KMS-11 (cell line): Measurements from ENCODE around the gene LY6G6F.

Experiments used
- H2AFZ ChIP-seq: fragments of 200-600 bp; sonication (generic); 2 replicates; pipeline ENCODE4 v1.6.1; 2016; ENCODE audit warnings: antibody characterized with exemption, mixed run types, low read depth
- H3K27ac ChIP-seq: fragments of 200-600 bp; sonication (generic); 2 replicates; pipeline ENCODE4 v1.6.1; 2016; ENCODE audit warnings: mild to moderate bottlenecking, mixed run types
- H3K27me3 ChIP-seq: fragments of 200-600 bp; sonication (generic); 2 replicates; pipeline ENCODE4 v1.6.1; 2017; ENCODE audit warnings: mild to moderate bottlenecking, low read depth, mixed run types, moderate library complexity; ENCODE audit not compliant: insufficient read depth
- H3K36me3 ChIP-seq: fragments of 200-600 bp; sonication (generic); 2 replicates; pipeline ENCODE4 v1.6.1; 2017; ENCODE audit warnings: mild to moderate bottlenecking, mixed run types; ENCODE audit not compliant: insufficient read depth
- H3K4me1 ChIP-seq: fragments of 200-600 bp; sonication (generic); 2 replicates; pipeline ENCODE4 v1.6.1; 2016; ENCODE audit warnings: mild to moderate bottlenecking, low read depth, mixed run types; ENCODE audit not compliant: poor library complexity, severe bottlenecking
- H3K4me2 ChIP-seq: fragments of 200-600 bp; sonication (generic); 2 replicates; pipeline ENCODE4 v1.7.0; 2016; ENCODE audit warnings: mild to moderate bottlenecking, mixed run types
- H3K4me3 ChIP-seq: fragments of 200-600 bp; sonication (generic); IDR thresholded peaks from 2 replicates; pipeline ENCODE4 v1.6.1; 2017; ENCODE audit warnings: low read depth, low read length, mixed read lengths; ENCODE audit not compliant: insufficient read depth
- H3K79me2 ChIP-seq: fragments of 200-600 bp; sonication (generic); 2 replicates; pipeline ENCODE4 v1.6.1; 2016; ENCODE audit warnings: low read depth, mixed run types; ENCODE audit not compliant: insufficient read depth
- H3K9ac ChIP-seq: fragments of 200-600 bp; sonication (generic); 2 replicates; pipeline ENCODE4 v1.6.1; 2016; ENCODE audit warnings: mild to moderate bottlenecking, mixed run types
- H4K20me1 ChIP-seq: fragments of 200-600 bp; sonication (generic); 2 replicates; pipeline ENCODE4 v1.6.1; 2016; ENCODE audit warnings: mild to moderate bottlenecking, mixed run types; ENCODE audit not compliant: insufficient read depth
- CTCF ChIP-seq: fragments of 200-600 bp; sonication (generic); conservative IDR thresholded peaks from 2 replicates; pipeline ENCODE4 v1.6.1; 2017; ENCODE audit warnings: low read depth, mild to moderate bottlenecking, antibody characterized with exemption, low read length, moderate library complexity, mixed read lengths

Gene LY6G6F

GRCh38 chr6:31700740-31701401 lies 5.8 kb upstream of the LY6G6F start:
- Histone ChIP-seq H3K79me2 (peaks cover 11% of the 10 kb centered on the region; the same call in 1 of the 2 replicates), H3K36me3 (no peaks in the 10 kb centered on the region), H4K20me1 (no peaks in the 10 kb centered on the region), H2AFZ (no peak overlapping the region), H3K4me1 (peaks cover 27% of the 10 kb centered on the region), H3K27me3 (no peaks in the 10 kb centered on the region), H3K27ac (no peak overlapping the region), H3K4me3 (no peak overlapping the region), H3K4me2 (no peak overlapping the region; the same call in 1 of the 2 replicates), H3K9ac (no peak overlapping the region)
- TF ChIP-seq CTCF, result no peak

GRCh38 chr6:31701666-31702404 lies 4.8 kb upstream of the LY6G6F start:
- Histone ChIP-seq H3K4me1 (peaks cover 27% of the 10 kb centered on the region), H3K4me2 (peak overlapping the region; percentile 77), H3K27me3 (no peaks in the 10 kb centered on the region), H4K20me1 (no peaks in the 10 kb centered on the region), H3K27ac (peak overlapping the region; percentile 62; the same call in 1 of the 2 replicates), H3K4me3 (no peak overlapping the region), H3K36me3 (no peaks in the 10 kb centered on the region), H3K9ac (peak overlapping the region; percentile 79; the same call in 1 of the 2 replicates), H2AFZ (peak overlapping the region; percentile 92; the same call in 1 of the 2 replicates), H3K79me2 (peaks cover 11% of the 10 kb centered on the region; the same call in 1 of the 2 replicates)
- TF ChIP-seq CTCF, result no peak

- H3K79me2 ChIP-seq, result 0 out of 2 replicates have a peak, but pooled peaks cover 11% of the 10 kb centered on the region
- peak overlapping the region; percentile 62 for H3K27ac ChIP-seq
- no peaks in the 10 kb centered on the region for H4K20me1 ChIP-seq
- 0 out of 2 replicates have a peak, but pooled peaks cover 2% of the 10 kb centered on the region for H3K27me3 ChIP-seq
- TF ChIP-seq CTCF, result no peak
- H3K4me2 ChIP-seq, result peak overlapping the region; percentile 77
- H2AFZ ChIP-seq, result peak overlapping the region; percentile 92
- H3K9ac ChIP-seq, result peak overlapping the region; percentile 79; the same call in 1 of the 2 replicates
- no peaks in the 10 kb centered on the region for H3K36me3 ChIP-seq
- H3K4me1 ChIP-seq, result peaks cover 25% of the 10 kb centered on the region
- H3K4me3 ChIP-seq, result no peak overlapping the region
Observed at GRCh38 chr6:31702405-31702818, 4.3 kb upstream of the LY6G6F start.

GRCh38 chr6:31702819-31703716 lies 3.6 kb upstream of the LY6G6F start, which contains the start of gene ABHD16A:
Gene ABHD16A (minus strand): TSS chr6:31703324. CDS start chr6:31703281, 43 bp downstream.
- Histone ChIP-seq H3K4me1 (peaks cover 18% of the 10 kb centered on the region), H3K36me3 (no peaks in the 10 kb centered on the region), H4K20me1 (no peaks in the 10 kb centered on the region), H3K27me3 (0 out of 2 replicates have a peak, but pooled peaks cover 2% of the 10 kb centered on the region), H2AFZ (peak within 1 kb of the TSS; percentile 92), H3K4me2 (peak within 1 kb of the TSS; percentile 77), H3K27ac (peak within 1 kb of the TSS; percentile 62), H3K79me2 (0 out of 2 replicates have a peak, but pooled peaks cover 11% of the 10 kb centered on the region), H3K4me3 (no peak within 1 kb of the TSS), H3K9ac (peak within 1 kb of the TSS; percentile 79)
- TF ChIP-seq CTCF, result no peak
